Gastroesophageal sphincter (tissue), 4 donors: ENCODE data around the gene APBA2. TPM values are rescaled to one million over a fixed set of nuclear protein-coding genes. Genes with fewer than 3 reads are reported as not detected.

Source experiments
- ATAC-seq: fragments of 150-250 bp; one replicate; pipeline ENCODE4 v1.9.1; 2016; ENCODE audit warnings: mild to moderate bottlenecking, moderate library complexity
- H3K27ac ChIP-seq, 4 donors: fragments of 200-600 bp; sonication (generic) in 3 of 4; 1 replicate in 3 of 4; 2 replicates in 1 of 4; pipeline ENCODE4 v1.5.1; 2016 to 2019
- H3K27me3 ChIP-seq: fragments of 200-600 bp; sonication (generic); one replicate; pipeline ENCODE4 v1.5.1; 2019
- H3K36me3 ChIP-seq, 2 donors: fragments of 200-600 bp; sonication (generic); one replicate each; pipeline ENCODE4 v1.5.1; 2019; ENCODE audit warnings: control low read depth in 1 of 2
- H3K4me1 ChIP-seq, 3 donors: fragments of 200-600 bp; sonication (generic); 1 replicate in 2 of 3; 2 replicates in 1 of 3; pipeline ENCODE4 v1.5.1; 2016 to 2019; ENCODE audit warnings: control low read depth in 2 of 3
- H3K4me3 ChIP-seq, 2 donors: fragments of 200-600 bp; sonication (generic); one replicate each; pipeline ENCODE4 v1.5.1; 2019; ENCODE audit warnings: mild to moderate bottlenecking in 1 of 2, moderate library complexity in 1 of 2
- H3K9me3 ChIP-seq, 3 donors: fragments of 200-600 bp; sonication (generic); one replicate each; pipeline ENCODE4 v1.5.1; 2017 to 2019; ENCODE audit warnings: control low read depth in 2 of 3
- CTCF ChIP-seq, 4 experiments: fragments of 200-600 bp in 2 of 4; fragments of 450-650 bp in 2 of 4; sonication (generic) in 1 of 4; IDR thresholded peaks; one replicate each; pipeline ENCODE4 v1.5.1; 2017 to 2019; ENCODE audit warnings: antibody characterized with exemption in 4 of 4, mild to moderate bottlenecking in 2 of 4, moderate library complexity in 2 of 4
- EP300 ChIP-seq: sonication (generic); formaldehyde crosslinking; IDR thresholded peaks from one replicate; pipeline ENCODE4 v1.6.1; 2017; ENCODE audit warnings: antibody characterized with exemption, mild to moderate bottlenecking
- POLR2A ChIP-seq, 2 donors: fragments of 450-650 bp; IDR thresholded peaks; one replicate each; pipeline ENCODE4 v1.6.1; 2017; ENCODE audit warnings: antibody characterized with exemption in 2 of 2, mild to moderate bottlenecking in 2 of 2, moderate library complexity in 1 of 2
- POLR2AphosphoS5 ChIP-seq: sonication (generic); formaldehyde crosslinking; IDR thresholded peaks from one replicate; pipeline ENCODE4 v1.6.1; 2017; ENCODE audit warnings: antibody characterized with exemption
- WGBS, 2 donors: methylation state at CpG; one replicate each; pipeline ENCODE4 v1.1.5; 2018; ENCODE audit warnings: low coverage in 1 of 2; 5-methylcytosine and 5-hydroxymethylcytosine counted together
- total RNA-seq, 4 donors: library from RNA; depleted of rRNA; stranded (reverse); fragments of >200 nt; gene quantifications; one replicate each; pipeline ENCODE4 v1.1.0, GENCODE V29; 2016

APBA2 gene
- total RNA-seq, 4 donors from 2014 or later: 3.1 to 14.9 (median 4.2) TPM

DNA sequence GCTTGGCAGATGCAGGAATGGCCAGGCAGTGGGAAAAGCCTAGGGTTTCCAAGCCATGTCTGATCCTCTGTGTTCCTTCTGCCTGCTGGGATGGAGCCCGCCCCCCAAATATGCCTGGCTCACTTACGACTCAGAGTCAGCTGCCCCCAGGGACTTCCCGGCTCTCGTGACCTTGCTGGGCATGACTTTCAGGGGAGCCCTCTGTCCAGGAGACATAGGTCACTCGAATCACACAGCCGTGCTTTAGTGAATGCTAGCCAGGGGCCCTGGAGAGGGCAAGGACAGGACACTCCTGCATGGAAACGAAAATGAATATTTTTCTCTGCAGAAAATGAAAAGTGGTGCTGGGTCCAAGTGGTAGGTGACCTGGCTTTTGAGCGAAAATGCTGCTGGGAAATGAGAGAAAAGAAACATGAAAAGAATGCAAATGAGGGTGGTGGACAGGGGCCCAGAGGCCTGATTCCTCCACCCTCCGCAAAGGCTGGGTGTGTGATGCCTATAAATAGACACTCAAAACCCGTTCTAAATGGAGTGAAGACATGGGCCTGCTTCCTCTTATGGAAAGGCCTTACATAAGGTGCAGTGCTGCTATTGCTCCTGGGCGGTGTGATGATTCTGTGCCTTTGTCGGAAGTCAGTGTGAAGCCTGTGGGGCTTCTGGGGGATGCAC lies 107.4 kb downstream of the APBA2 start:
- H3K4me3 ChIP-seq: no peak overlapping the region
- no peaks in the 10 kb centered on the region for H3K36me3 ChIP-seq
- H3K9me3 ChIP-seq: no peaks in the 10 kb centered on the region
- H3K27ac ChIP-seq: peak overlapping the region in 3 of 4 donors; percentile 72 to 83 (median 73)
- TF ChIP-seq POLR2AphosphoS5: no peak
- no peak for TF ChIP-seq EP300
- TF ChIP-seq POLR2A (IDR thresholded peaks at IDR 0.05): no peak
- TF ChIP-seq CTCF (IDR thresholded peaks at IDR 0.05): no peak
- WGBS, 2 donors: 17 to 30% methylated on average over 4 to 7 of the region's 12 CpGs
- H3K27me3 ChIP-seq: no peaks in the 10 kb centered on the region
- peaks cover 0 to 24% (median 0%) of the 10 kb centered on the region in 3 donors for H3K4me1 ChIP-seq
- peak; percentile 60 for ATAC-seq

GRCh38 chr15:28993720-28994053 lies 107.9 kb downstream of the APBA2 start:
- peaks cover 0 to 24% (median 0%) of the 10 kb centered on the region in 3 donors for H3K4me1 ChIP-seq
- H3K4me3 ChIP-seq: no peak overlapping the region
- no peaks in the 10 kb centered on the region for H3K36me3 ChIP-seq
- 80 to 93% methylated on average over 1 to 3 of the region's 7 CpGs for WGBS, 2 donors
- H3K27ac ChIP-seq: peak overlapping the region in 3 of 4 donors; percentile 72 to 83 (median 73)
- H3K27me3 ChIP-seq: no peaks in the 10 kb centered on the region
- TF ChIP-seq CTCF (IDR thresholded peaks at IDR 0.05): no peak
- TF ChIP-seq EP300: no peak
- no peak for TF ChIP-seq POLR2A (IDR thresholded peaks at IDR 0.05)
- no peak for TF ChIP-seq POLR2AphosphoS5
- no peaks in the 10 kb centered on the region for H3K9me3 ChIP-seq
- ATAC-seq: no peak

GRCh38 chr15:28994142-28994830 lies 108.5 kb downstream of the APBA2 start:
- H3K9me3 ChIP-seq: no peaks in the 10 kb centered on the region
- no peaks in the 10 kb centered on the region for H3K36me3 ChIP-seq
- H3K4me3 ChIP-seq: no peak overlapping the region
- H3K4me1 ChIP-seq: peaks cover 0 to 24% (median 0%) of the 10 kb centered on the region in 3 donors
- H3K27ac ChIP-seq: peak overlapping the region in 3 of 4 donors; percentile 72 to 83 (median 73)
- 86 to 89% methylated on average over 3 to 10 of the region's 14 CpGs for WGBS, 2 donors
- no peaks in the 10 kb centered on the region for H3K27me3 ChIP-seq
- no peak for ATAC-seq
- no peak for TF ChIP-seq CTCF (IDR thresholded peaks at IDR 0.05)
- no peak for TF ChIP-seq POLR2AphosphoS5
- no peak for TF ChIP-seq POLR2A (IDR thresholded peaks at IDR 0.05)
- no peak for TF ChIP-seq EP300

GRCh38 chr15:28994831-28995596 lies 109.2 kb downstream of the APBA2 start:
- Histone ChIP-seq H3K27ac (no peak overlapping the region), H3K27me3 (no peaks in the 10 kb centered on the region), H3K4me1 (peaks cover 0 to 24% (median 0%) of the 10 kb centered on the region in 3 donors), H3K9me3 (no peaks in the 10 kb centered on the region), H3K36me3 (no peaks in the 10 kb centered on the region), H3K4me3 (no peak overlapping the region)
- 65 to 72% methylated on average over 3 to 8 of the region's 13 CpGs for WGBS, 2 donors
- TF ChIP-seq EP300 (no peak), CTCF (IDR thresholded peaks at IDR 0.05) (no peak), POLR2A (IDR thresholded peaks at IDR 0.05) (no peak), POLR2AphosphoS5 (no peak)
- no peak for ATAC-seq
